Measurements from ENCODE around the gene PLA2G4D. TPM values are rescaled to one million over a fixed set of nuclear protein-coding genes. Genes with fewer than 3 reads are reported as not detected.

PLA2G4D gene
- total and polyA plus RNA-seq, 2 donors (not counting 1 experiment from before 2014, with no cell fraction given), result not detected

DNA sequence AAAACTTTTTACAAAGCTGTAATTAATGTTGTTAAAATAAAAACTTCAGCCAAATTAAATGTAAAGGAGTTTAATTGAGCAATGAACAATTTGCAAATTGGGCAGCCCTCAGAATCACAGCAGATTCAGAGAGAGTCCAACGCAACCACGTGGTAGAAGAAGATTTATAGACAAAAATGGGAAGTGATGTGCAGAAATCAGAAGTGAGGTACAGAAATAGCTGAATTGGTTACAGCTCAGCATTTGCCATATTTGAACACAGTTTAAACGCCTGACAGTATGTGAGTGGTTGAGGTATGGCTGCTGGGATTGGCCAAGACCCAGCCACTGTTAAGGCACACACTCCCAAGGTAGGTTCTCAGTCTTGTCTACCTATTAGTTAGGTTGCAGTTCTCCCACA lies 14.4 kb upstream of the PLA2G4D start:
- Histone ChIP-seq H3K27ac (ENCODE audit: insufficient read depth, low read length) (no peak overlapping the region), H3K79me2 (ENCODE audit: control insufficient read depth, insufficient read depth, low read length) (no peaks in the 10 kb centered on the region), H3K9me3 (ENCODE audit: control insufficient read depth, insufficient read depth, low read depth, low read length) (no peaks in the 10 kb centered on the region), H4K20me1 (ENCODE audit: control insufficient read depth, extremely low read depth, insufficient read depth, low read length) (no peaks in the 10 kb centered on the region), H3K36me3 (ENCODE audit: control insufficient read depth, insufficient read depth, low read length) (no peaks in the 10 kb centered on the region), H3K27me3 (ENCODE audit: control insufficient read depth, insufficient read depth, low read length) (peaks cover 15% of the 10 kb centered on the region), H3K4me3 (replicated peaks in 1 of 4; ENCODE audit: control extremely low read depth in 1 of 4, insufficient read depth in 1 of 4, low read depth in 3 of 4, low read length in 4 of 4) (no peak overlapping the region), H3K4me1 (ENCODE audit: control insufficient read depth, extremely low read depth, insufficient read depth, low read length) (no peaks in the 10 kb centered on the region), H3K4me2 (ENCODE audit: extremely low read depth, insufficient read depth, low read length) (no peak overlapping the region), H3K9ac (ENCODE audit: insufficient read depth, low read length) (no peak overlapping the region), H2AFZ (ENCODE audit: low read length) (no peak overlapping the region)
- TF ChIP-seq, protein P1, sequence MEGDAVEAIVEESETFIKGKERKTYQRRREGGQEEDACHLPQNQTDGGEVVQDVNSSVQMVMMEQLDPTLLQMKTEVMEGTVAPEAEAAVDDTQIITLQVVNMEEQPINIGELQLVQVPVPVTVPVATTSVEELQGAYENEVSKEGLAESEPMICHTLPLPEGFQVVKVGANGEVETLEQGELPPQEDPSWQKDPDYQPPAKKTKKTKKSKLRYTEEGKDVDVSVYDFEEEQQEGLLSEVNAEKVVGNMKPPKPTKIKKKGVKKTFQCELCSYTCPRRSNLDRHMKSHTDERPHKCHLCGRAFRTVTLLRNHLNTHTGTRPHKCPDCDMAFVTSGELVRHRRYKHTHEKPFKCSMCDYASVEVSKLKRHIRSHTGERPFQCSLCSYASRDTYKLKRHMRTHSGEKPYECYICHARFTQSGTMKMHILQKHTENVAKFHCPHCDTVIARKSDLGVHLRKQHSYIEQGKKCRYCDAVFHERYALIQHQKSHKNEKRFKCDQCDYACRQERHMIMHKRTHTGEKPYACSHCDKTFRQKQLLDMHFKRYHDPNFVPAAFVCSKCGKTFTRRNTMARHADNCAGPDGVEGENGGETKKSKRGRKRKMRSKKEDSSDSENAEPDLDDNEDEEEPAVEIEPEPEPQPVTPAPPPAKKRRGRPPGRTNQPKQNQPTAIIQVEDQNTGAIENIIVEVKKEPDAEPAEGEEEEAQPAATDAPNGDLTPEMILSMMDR (conservative IDR thresholded peaks at IDR 0.05 in 1 of 2, IDR thresholded peaks at IDR 0.05 in 1 of 2; ENCODE audit: low read depth in 1 of 2, low read length in 2 of 2), result no peak
- TF ChIP-seq EZH2 (IDR thresholded peaks at IDR 0.05; ENCODE audit: low read length, missing control alignments), result no peak
- no peak for DNase-seq (ENCODE audit: low read depth in 2 of 2)

DNA sequence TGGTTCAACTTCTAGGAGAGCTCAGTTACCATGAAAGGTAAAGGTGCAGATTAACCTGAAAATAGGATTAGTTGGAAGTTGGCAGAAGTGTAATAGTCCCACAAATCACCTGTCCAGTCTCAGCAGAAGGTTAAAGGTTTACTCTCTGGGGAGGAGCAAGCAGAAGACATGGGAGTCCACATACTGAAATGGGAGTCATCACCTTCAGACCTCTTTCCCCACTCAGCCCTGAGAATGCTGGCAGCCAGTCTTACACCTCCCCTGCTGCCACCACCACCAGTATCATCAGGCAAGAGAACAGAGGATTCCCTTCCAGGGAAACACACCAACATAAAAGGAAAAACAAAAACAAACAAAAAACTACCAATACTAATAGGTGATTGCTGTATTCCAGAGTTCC lies 13.8 kb upstream of the PLA2G4D start:
- Histone ChIP-seq H3K36me3 (ENCODE audit: control insufficient read depth, insufficient read depth, low read length) (no peaks in the 10 kb centered on the region), H3K4me1 (ENCODE audit: control insufficient read depth, extremely low read depth, insufficient read depth, low read length) (no peaks in the 10 kb centered on the region), H3K9ac (ENCODE audit: insufficient read depth, low read length) (no peak overlapping the region), H3K27ac (ENCODE audit: insufficient read depth, low read length) (no peak overlapping the region), H3K4me2 (ENCODE audit: extremely low read depth, insufficient read depth, low read length) (no peak overlapping the region), H4K20me1 (ENCODE audit: control insufficient read depth, extremely low read depth, insufficient read depth, low read length) (no peaks in the 10 kb centered on the region), H3K4me3 (replicated peaks in 1 of 4; ENCODE audit: control extremely low read depth in 1 of 4, insufficient read depth in 1 of 4, low read depth in 3 of 4, low read length in 4 of 4) (no peak overlapping the region), H2AFZ (ENCODE audit: low read length) (no peak overlapping the region), H3K27me3 (ENCODE audit: control insufficient read depth, insufficient read depth, low read length) (peaks cover 15% of the 10 kb centered on the region), H3K79me2 (ENCODE audit: control insufficient read depth, insufficient read depth, low read length) (no peaks in the 10 kb centered on the region), H3K9me3 (ENCODE audit: control insufficient read depth, insufficient read depth, low read depth, low read length) (no peaks in the 10 kb centered on the region)
- DNase-seq (ENCODE audit: low read depth in 2 of 2), result no peak
- TF ChIP-seq EZH2 (IDR thresholded peaks at IDR 0.05; ENCODE audit: low read length, missing control alignments), result no peak
- TF ChIP-seq, protein P1 (conservative IDR thresholded peaks at IDR 0.05 in 1 of 2, IDR thresholded peaks at IDR 0.05 in 1 of 2; ENCODE audit: low read depth in 1 of 2, low read length in 2 of 2), result no peak

DNA sequence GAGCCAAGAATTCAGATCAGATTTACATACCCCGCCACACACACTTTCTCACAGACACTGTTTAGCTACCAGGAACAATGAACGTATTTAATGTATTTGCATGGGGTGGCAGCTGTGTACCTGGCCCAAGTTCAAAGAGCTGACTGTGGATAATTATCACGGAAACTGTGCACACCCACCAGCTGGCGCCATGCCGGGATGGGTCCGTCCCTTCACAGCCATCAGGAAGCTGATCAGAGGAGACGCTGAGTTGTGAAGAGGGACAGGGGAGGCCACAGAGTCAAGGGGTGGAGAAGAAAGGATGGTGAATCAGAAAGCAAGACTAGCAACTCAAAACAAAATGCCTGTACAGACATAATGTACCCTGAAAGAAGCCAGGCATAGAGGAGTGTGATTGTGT lies 13.1 kb upstream of the PLA2G4D start:
- no peaks in the 10 kb centered on the region for H3K9me3 ChIP-seq (ENCODE audit: control insufficient read depth, insufficient read depth, low read depth, low read length)
- peak in 1 of 2 donors; percentile 5 for DNase-seq (ENCODE audit: low read depth in 2 of 2)
- peaks cover 13% of the 10 kb centered on the region for H3K27me3 ChIP-seq (ENCODE audit: control insufficient read depth, insufficient read depth, low read length)
- no peak overlapping the region for H3K4me2 ChIP-seq (ENCODE audit: extremely low read depth, insufficient read depth, low read length)
- no peak overlapping the region for H3K27ac ChIP-seq (ENCODE audit: insufficient read depth, low read length)
- no peaks in the 10 kb centered on the region for H3K4me1 ChIP-seq (ENCODE audit: control insufficient read depth, extremely low read depth, insufficient read depth, low read length)
- H2AFZ ChIP-seq (ENCODE audit: low read length), result no peak overlapping the region
- H3K4me3 ChIP-seq (replicated peaks in 1 of 4; ENCODE audit: control extremely low read depth in 1 of 4, insufficient read depth in 1 of 4, low read depth in 3 of 4, low read length in 4 of 4), result no peak overlapping the region
- no peak overlapping the region for H3K9ac ChIP-seq (ENCODE audit: insufficient read depth, low read length)
- no peaks in the 10 kb centered on the region for H3K79me2 ChIP-seq (ENCODE audit: control insufficient read depth, insufficient read depth, low read length)
- no peaks in the 10 kb centered on the region for H4K20me1 ChIP-seq (ENCODE audit: control insufficient read depth, extremely low read depth, insufficient read depth, low read length)
- H3K36me3 ChIP-seq (ENCODE audit: control insufficient read depth, insufficient read depth, low read length), result no peaks in the 10 kb centered on the region
- TF ChIP-seq, protein P1 (conservative IDR thresholded peaks at IDR 0.05 in 1 of 2, IDR thresholded peaks at IDR 0.05 in 1 of 2; ENCODE audit: low read depth in 1 of 2, low read length in 2 of 2), result no peak
- TF ChIP-seq EZH2 (IDR thresholded peaks at IDR 0.05; ENCODE audit: low read length, missing control alignments), result no peak
